GM12891 (cell line): ENCODE measurements around the gene ZNF740.
A peak's percentile ranks its signal among the peaks of the same experiment; 100 is the strongest.
"Not testable (repeated sequence)": the region's sequence is repeated elsewhere in the genome, so short reads cannot be mapped to it uniquely, and the experiment has no call there.

Experiments used
- DNase-seq: peaks from one replicate; pipeline ENCODE4 v3.0.0; 2011; ENCODE audit warnings: low spot score; ENCODE audit not compliant: insufficient read length
- FAIRE-seq: peaks from 2 replicates; lab custom pipeline; 2011; peaks lifted over from hg19 to GRCh38; lab: Jason Lieb, UNC
- PAX5 ChIP-seq: IDR thresholded peaks from 2 replicates; pipeline ENCODE4 v1.6.1; 2011; ENCODE audit warnings: low read length, moderate library complexity, mild to moderate bottlenecking; ENCODE audit not compliant: insufficient read depth, severe bottlenecking
- POLR2A ChIP-seq: IDR thresholded peaks from 2 replicates; pipeline ENCODE4 v1.6.1; 2011; ENCODE audit warnings: low read depth, low read length, control low read depth
- POLR2AphosphoS5 ChIP-seq: IDR thresholded peaks from 2 replicates; pipeline ENCODE4 v1.6.1; 2011; ENCODE audit warnings: low read depth, low read length, control low read depth
- POU2F2 ChIP-seq: IDR thresholded peaks from 2 replicates; pipeline ENCODE4 v1.6.1; 2011; ENCODE audit warnings: low read depth, mild to moderate bottlenecking, control low read depth, low read length, moderate library complexity
- SPI1 ChIP-seq: IDR thresholded peaks from 2 replicates; pipeline ENCODE4 v1.6.1; 2011; ENCODE audit warnings: low read depth, low read length, control low read depth
- TAF1 ChIP-seq: IDR thresholded peaks from 2 replicates; pipeline ENCODE4 v1.6.1; 2011; ENCODE audit warnings: low read depth, low read length, control low read depth

ZNF740 gene

DNA sequence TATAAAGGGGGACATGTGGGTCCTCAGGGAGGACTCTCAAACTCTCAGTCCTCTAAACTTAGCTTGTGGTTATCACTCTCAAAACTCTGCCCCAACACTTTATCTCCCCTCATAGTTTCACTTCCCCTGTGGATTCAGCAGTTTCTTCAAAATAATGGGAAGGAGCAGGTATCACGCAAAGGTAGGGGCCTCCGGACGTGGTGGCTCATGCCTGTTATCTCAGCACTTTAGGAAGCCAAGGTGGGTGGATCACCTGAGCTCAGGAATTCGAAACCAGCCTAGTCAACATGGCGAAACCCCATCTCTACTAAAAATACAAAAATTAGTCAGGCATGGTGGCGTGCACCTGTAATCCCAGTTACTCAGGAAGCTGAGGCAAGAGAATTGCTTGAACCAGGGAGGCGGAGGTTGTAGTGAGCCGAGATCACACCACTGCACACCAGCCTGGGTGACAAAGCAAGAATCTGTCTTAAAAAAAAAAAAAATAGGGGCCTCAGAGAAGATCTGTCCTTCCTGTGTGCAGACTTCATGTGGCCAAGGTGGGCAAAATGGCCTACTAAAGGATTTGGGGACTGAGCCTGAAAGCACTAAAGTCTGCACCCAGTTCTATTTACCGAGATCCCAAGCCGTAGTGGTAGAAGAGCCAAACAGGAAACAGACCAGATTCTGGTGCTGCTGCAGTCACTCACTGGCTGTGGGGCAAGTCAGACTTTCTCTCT, 20.1 kb downstream of the ZNF740 start:
- FAIRE-seq (peak; percentile 74), DNase-seq (no peak)
- TF ChIP-seq POLR2A (no peak), SPI1 (peak; percentile 99), POU2F2 (0 out of 2 replicates have a peak, but pooled peaks have one; percentile 7)

- TF ChIP-seq SPI1 (no peak), POLR2AphosphoS5 (no peak), POLR2A (no peak), TAF1 (no peak), PAX5 (no peak), POU2F2 (no peak)
- no peak for DNase-seq
- FAIRE-seq = no peak
These were observed 20.6 kb downstream of the ZNF740 start for GRCh38 chr12:53201177-53201541.

- DNase-seq (no peak), FAIRE-seq (no peak)
- TF ChIP-seq POLR2A (no peak), POLR2AphosphoS5 (no peak)
These were observed 21.1 kb downstream of the ZNF740 start for GRCh38 chr12:53201639-53202038.

- not testable (repeated sequence) for FAIRE-seq
These were observed 21.8 kb downstream of the ZNF740 start for GRCh38 chr12:53202316-53202715.

DNA sequence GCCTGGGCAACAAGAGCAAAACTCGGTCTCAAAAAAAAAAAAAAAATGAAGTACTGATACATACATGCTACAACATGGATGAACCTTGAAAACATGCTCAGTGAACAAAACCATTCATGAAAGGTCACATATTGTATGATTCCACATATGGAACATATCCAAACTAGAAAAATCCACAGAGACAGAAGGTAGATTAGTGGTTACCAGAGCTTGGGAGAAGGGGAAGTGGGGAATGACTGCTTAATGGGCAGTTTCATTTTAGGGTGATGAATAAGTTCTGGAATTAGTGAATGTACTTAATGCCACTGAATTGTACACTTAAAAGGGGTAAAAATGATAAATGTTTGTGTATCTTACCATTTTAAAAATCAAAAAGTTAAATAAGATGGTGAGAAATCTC, 23.8 kb downstream of the ZNF740 start:
- DNase-seq (no peak), FAIRE-seq (no peak)
- TF ChIP-seq SPI1 = peak; percentile 68
- TF ChIP-seq POU2F2 = no peak

More at GRCh38 chr12:53202316-53202715, 21.8 kb downstream of the ZNF740 start:
- not testable (repeated sequence) for DNase-seq

- TF ChIP-seq POLR2A = 0 out of 2 replicates have a peak, but pooled peaks have one; percentile 24
- TF ChIP-seq TAF1 = no peak
- no peak for TF ChIP-seq SPI1
- TF ChIP-seq PAX5 = peak; percentile 47
- peak; percentile 58; the same call in 1 of the 2 replicates for TF ChIP-seq POLR2AphosphoS5
- TF ChIP-seq POU2F2 = peak; percentile 79
- FAIRE-seq (peak; percentile 95), DNase-seq (peak; percentile 66)
These were observed 25.4 kb downstream of the ZNF740 start for GRCh38 chr12:53205747-53206419.

DNA sequence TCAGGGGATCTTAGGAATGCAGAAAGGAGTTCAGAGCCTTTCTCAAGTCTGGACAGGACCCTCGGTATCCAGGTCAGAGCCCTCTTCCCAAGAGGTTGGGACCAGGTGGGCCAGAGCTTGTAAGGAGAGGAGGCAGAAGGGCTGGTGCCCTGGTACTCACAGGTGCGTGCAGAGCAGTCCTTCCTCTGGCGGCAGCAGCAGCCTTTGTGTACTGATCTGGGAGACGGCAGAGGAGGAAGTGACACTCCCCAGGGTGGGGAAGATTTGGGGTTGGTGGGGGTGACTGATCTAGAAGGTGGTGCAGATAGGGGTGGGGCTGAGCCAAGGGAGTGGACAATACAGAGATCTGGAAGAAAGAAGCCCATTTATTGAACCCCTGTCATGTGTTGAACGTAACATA, 26.5 kb downstream of the ZNF740 start, which contains the start of gene ITGB7:
ITGB7 (minus strand) TSS at position 210 of the 400 bp plus-strand sequence. CDS start 6,808 bp downstream, outside the sequence.
- FAIRE-seq = peak; percentile 90
- peak; percentile 93 for TF ChIP-seq TAF1
- peak; percentile 96 for TF ChIP-seq POLR2AphosphoS5
- TF ChIP-seq POLR2A = peak; percentile 98
- TF ChIP-seq POU2F2 = peak; percentile 72; the same call in 1 of the 2 replicates
- peak; percentile 89 for TF ChIP-seq SPI1
- no peak for TF ChIP-seq PAX5
- DNase-seq = peak; percentile 60

- TF ChIP-seq SPI1 = no peak
- no peak for TF ChIP-seq POLR2A
- TF ChIP-seq POU2F2 = no peak
- no peak for TF ChIP-seq POLR2AphosphoS5
- TF ChIP-seq TAF1 = no peak
- TF ChIP-seq PAX5 = no peak
- no peak for DNase-seq
- FAIRE-seq = no peak
These were observed 27.9 kb downstream of the ZNF740 start for GRCh38 chr12:53208435-53208834.

- DNase-seq = peak; percentile 64
These were observed 28.4 kb downstream of the ZNF740 start for GRCh38 chr12:53208877-53209463.

DNA sequence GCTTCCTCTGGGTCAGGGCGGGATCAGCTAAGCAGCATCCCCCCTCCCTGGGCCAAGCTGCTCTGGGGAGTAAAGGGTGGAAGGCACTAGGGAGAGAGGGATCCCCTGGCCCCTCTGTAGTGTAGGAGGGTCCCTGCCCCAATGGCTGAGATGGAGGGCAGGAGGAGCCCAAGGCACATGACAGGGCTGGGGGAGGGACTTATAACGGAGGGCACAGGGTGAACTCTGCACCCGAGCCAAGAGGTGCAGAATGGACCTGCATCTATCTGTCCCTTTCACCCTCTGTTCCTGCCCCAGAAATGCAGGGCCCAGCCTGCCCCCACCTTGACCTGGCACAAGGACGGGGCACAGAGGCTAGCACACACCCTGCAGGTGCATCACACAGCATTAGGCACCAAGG, 30.3 kb downstream of the ZNF740 start:
- TF ChIP-seq POLR2A (no peak), POU2F2 (no peak), PAX5 (no peak), POLR2AphosphoS5 (no peak), SPI1 (no peak), TAF1 (no peak)
- FAIRE-seq = no peak
- no peak for DNase-seq

More at GRCh38 chr12:53208877-53209463, 28.4 kb downstream of the ZNF740 start:
- TF ChIP-seq POU2F2 (no peak; the same call in 1 of the 2 replicates), SPI1 (peak; percentile 74), POLR2A (no peak), POLR2AphosphoS5 (0 out of 2 replicates have a peak, but pooled peaks have one; percentile 34), TAF1 (no peak), PAX5 (no peak)
- FAIRE-seq = peak; percentile 71
